Keratinocyte (primary cell): Measurements from ENCODE around the gene APOBEC4. TPM values are rescaled to one million over a fixed set of nuclear protein-coding genes. Genes with fewer than 3 reads are reported as not detected.

ENCODE experiments used
- DNase-seq: peaks from one replicate; pipeline ENCODE4 v3.0.0-alpha.2; 2011; ENCODE audit warnings: low read depth, missing footprints, low spot score
- FAIRE-seq: peaks from 2 replicates; lab custom pipeline; 2011; peaks lifted over from hg19 to GRCh38; lab: Jason Lieb, UNC
- H2AFZ ChIP-seq: 2 replicates; pipeline ENCODE4 v1.6.0; 2012; ENCODE audit warnings: low read length, control low read depth, inconsistent platforms; ENCODE audit not compliant: control insufficient read depth
- H3K27ac ChIP-seq: 2 replicates; pipeline ENCODE4 v1.5.1; 2011; ENCODE audit warnings: low read length; ENCODE audit not compliant: control insufficient read depth, insufficient read depth
- H3K27me3 ChIP-seq: 3 replicates; pipeline ENCODE4 v1.6.0; 2011; ENCODE audit warnings: low read length; ENCODE audit not compliant: control insufficient read depth, insufficient read depth; ENCODE audit errors: extremely low read depth
- H3K36me3 ChIP-seq, 2 experiments: 2 replicates in 1 of 2; 3 replicates in 1 of 2; pipeline ENCODE4 v1.5.1; 2011; ENCODE audit warnings: low read length in 2 of 2, mild to moderate bottlenecking in 1 of 2; ENCODE audit not compliant: control insufficient read depth in 2 of 2, insufficient read depth in 2 of 2; ENCODE audit errors: extremely low read depth in 1 of 2
- H3K4me1 ChIP-seq: 3 replicates; pipeline ENCODE4 v1.5.1; 2011; ENCODE audit warnings: low read length; ENCODE audit not compliant: control insufficient read depth, insufficient read depth; ENCODE audit errors: extremely low read depth
- H3K4me2 ChIP-seq: 3 replicates; pipeline ENCODE4 v1.6.0; 2011; ENCODE audit warnings: low read depth, low read length; ENCODE audit not compliant: control insufficient read depth, insufficient read depth; ENCODE audit errors: extremely low read depth
- H3K4me3 ChIP-seq, 3 experiments: fragments of 200-600 bp in 1 of 3; sonication (generic) in 1 of 3; 2 replicates in 2 of 3; 3 replicates in 1 of 3; pipeline ENCODE4 v1.5.1; 2011 to 2016; ENCODE audit warnings: low read length in 3 of 3, mild to moderate bottlenecking in 3 of 3, control low read depth in 2 of 3, inconsistent platforms in 1 of 3, low read depth in 1 of 3, mixed read lengths in 1 of 3, mixed run types in 1 of 3, moderate library complexity in 1 of 3; ENCODE audit not compliant: control insufficient read depth in 2 of 3, insufficient read depth in 2 of 3; ENCODE audit errors: extremely low read depth in 1 of 3
- H3K79me2 ChIP-seq: 2 replicates; pipeline ENCODE4 v1.6.0; 2012; ENCODE audit warnings: low read length; ENCODE audit not compliant: control insufficient read depth, insufficient read depth
- H3K9ac ChIP-seq: 3 replicates; pipeline ENCODE4 v1.6.0; 2011; ENCODE audit warnings: low read length; ENCODE audit not compliant: control insufficient read depth, insufficient read depth; ENCODE audit errors: extremely low read depth
- H3K9me1 ChIP-seq: 3 replicates; pipeline ENCODE4 v1.6.0; 2011; ENCODE audit warnings: low read length; ENCODE audit not compliant: control insufficient read depth, insufficient read depth; ENCODE audit errors: extremely low read depth
- H3K9me3 ChIP-seq: 2 replicates; pipeline ENCODE4 v1.5.1; 2012; ENCODE audit warnings: low read depth, low read length; ENCODE audit not compliant: control insufficient read depth
- H4K20me1 ChIP-seq: 3 replicates; pipeline ENCODE4 v1.6.0; 2011; ENCODE audit warnings: low read length; ENCODE audit not compliant: control insufficient read depth, insufficient read depth; ENCODE audit errors: extremely low read depth
- EZH2 ChIP-seq: IDR thresholded peaks from one replicate; pipeline ENCODE4 v1.6.1; 2012; ENCODE audit warnings: inconsistent platforms, mild to moderate bottlenecking, low read length, moderate library complexity
- dilution Hi-C: fragments of 300-500 bp; cut with MboI; formaldehyde crosslinking; loops from one replicate; pipeline ENCODE4 v1.7.0; 2020; ENCODE audit warnings: low sequenced_read_pairs; ENCODE audit not compliant: extremely low pct_ligation_motif_present
- polyA plus RNA-seq, 5 experiments: library from polyadenylated mRNA; depleted of rRNA in 3 of 5; stranded (reverse) in 3 of 5; stranded (forward) in 1 of 5; unstranded in 1 of 5; fragments of >200 nt; gene quantifications; 1 replicate in 1 of 5; 2 replicates in 3 of 5; 3 replicates in 1 of 5; pipeline versions ENCODE4 v1.2.1 to v1.2.3, GENCODE V29; 2011 to 2012; ENCODE audit warnings: missing spikeins in 2 of 5, low read depth in 1 of 5, low replicate concordance in 1 of 5
- TF ChIP-seq, protein P1 (sequence below), 3 experiments: IDR thresholded peaks in 1 of 3; conservative IDR thresholded peaks in 1 of 3; optimal IDR thresholded peaks in 1 of 3; 2 replicates in 2 of 3; 3 replicates in 1 of 3; pipeline versions ENCODE3 to v1.5.1; 2011; ENCODE audit warnings: low read length in 3 of 3, mild to moderate bottlenecking in 3 of 3, moderate library complexity in 2 of 3, control low read depth in 1 of 3, inconsistent platforms in 1 of 3; ENCODE audit not compliant: insufficient read depth in 2 of 3; ENCODE audit errors: extremely low read depth in 1 of 3

The APOBEC4 gene
- polyA plus RNA-seq, 1 donor (not counting 4 experiments of a cell fraction or from before 2014, with no cell fraction given), result not detected

DNA sequence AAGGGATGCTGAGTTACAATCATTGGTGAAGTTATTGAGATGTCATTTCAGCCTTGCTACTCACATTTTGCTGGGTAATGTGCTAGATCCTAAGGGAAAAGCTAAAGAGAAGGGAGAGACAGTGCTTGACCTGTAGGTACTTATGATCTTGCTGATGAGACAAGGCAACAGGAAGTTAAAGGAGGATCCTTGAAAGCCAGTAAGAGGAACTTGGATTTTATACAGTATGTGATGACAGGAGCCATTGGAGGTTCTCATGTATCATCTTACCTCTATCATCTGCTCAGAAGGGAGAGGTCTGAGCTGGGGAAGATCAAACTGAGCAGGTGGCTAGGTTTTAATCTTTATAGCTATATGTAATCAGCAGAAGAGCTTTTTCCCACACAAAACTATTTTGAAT lies 6.3 kb downstream of the APOBEC4 start:
- TF ChIP-seq, protein P1, sequence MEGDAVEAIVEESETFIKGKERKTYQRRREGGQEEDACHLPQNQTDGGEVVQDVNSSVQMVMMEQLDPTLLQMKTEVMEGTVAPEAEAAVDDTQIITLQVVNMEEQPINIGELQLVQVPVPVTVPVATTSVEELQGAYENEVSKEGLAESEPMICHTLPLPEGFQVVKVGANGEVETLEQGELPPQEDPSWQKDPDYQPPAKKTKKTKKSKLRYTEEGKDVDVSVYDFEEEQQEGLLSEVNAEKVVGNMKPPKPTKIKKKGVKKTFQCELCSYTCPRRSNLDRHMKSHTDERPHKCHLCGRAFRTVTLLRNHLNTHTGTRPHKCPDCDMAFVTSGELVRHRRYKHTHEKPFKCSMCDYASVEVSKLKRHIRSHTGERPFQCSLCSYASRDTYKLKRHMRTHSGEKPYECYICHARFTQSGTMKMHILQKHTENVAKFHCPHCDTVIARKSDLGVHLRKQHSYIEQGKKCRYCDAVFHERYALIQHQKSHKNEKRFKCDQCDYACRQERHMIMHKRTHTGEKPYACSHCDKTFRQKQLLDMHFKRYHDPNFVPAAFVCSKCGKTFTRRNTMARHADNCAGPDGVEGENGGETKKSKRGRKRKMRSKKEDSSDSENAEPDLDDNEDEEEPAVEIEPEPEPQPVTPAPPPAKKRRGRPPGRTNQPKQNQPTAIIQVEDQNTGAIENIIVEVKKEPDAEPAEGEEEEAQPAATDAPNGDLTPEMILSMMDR (optimal IDR thresholded peaks at IDR 0.05 in 1 of 3, IDR thresholded peaks at IDR 0.05 in 1 of 3, conservative IDR thresholded peaks at IDR 0.05 in 1 of 3; ENCODE audit: extremely low read depth in 1 of 3, insufficient read depth in 2 of 3, low read length in 3 of 3), result no peak
- TF ChIP-seq EZH2, result no peak

DNA sequence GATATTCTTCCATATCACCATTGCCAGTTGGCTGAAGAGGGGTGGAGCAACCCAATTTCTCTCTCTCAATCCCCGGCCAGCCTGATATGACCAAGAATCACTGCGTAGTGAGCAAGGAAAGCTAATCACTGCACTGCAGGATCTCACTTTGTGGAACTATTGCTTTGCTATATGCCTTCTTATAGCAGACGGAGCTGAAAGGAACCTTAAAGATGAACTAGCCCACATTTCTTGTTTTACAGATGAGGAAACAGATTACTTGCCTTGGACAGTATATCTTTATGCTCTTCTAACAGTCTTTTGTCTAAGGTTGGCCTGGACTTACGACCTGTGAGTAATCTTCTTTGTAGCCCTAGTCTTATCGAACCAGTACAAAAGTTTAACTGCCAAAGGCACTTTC lies 7.6 kb downstream of the APOBEC4 start:
- Histone ChIP-seq H3K36me3 (no peaks in the 10 kb centered on the region), H3K9ac (no peak overlapping the region), H3K4me3 (no peak overlapping the region), H3K27me3 (no peaks in the 10 kb centered on the region), H4K20me1 (no peaks in the 10 kb centered on the region), H3K9me1 (no peaks in the 10 kb centered on the region), H3K79me2 (no peaks in the 10 kb centered on the region), H3K4me1 (no peaks in the 10 kb centered on the region), H3K4me2 (no peak overlapping the region), H3K27ac (no peak overlapping the region), H2AFZ (no peak overlapping the region), H3K9me3 (no peaks in the 10 kb centered on the region)
- dilution Hi-C loops, result no loop called here
- no peak for TF ChIP-seq EZH2
- TF ChIP-seq, protein P1 (optimal IDR thresholded peaks at IDR 0.05 in 1 of 3, IDR thresholded peaks at IDR 0.05 in 1 of 3, conservative IDR thresholded peaks at IDR 0.05 in 1 of 3; ENCODE audit: extremely low read depth in 1 of 3, insufficient read depth in 2 of 3, low read length in 3 of 3), result no peak
- FAIRE-seq, result no peak
- DNase-seq, result no peak

More for the DNA sequence above, 6.3 kb downstream of the APOBEC4 start:
- DNase-seq (no peak), FAIRE-seq (no peak)
- H3K9ac ChIP-seq, result no peak overlapping the region
- H3K79me2 ChIP-seq, result no peaks in the 10 kb centered on the region
- no peak overlapping the region for H3K27ac ChIP-seq
- H3K9me1 ChIP-seq, result no peaks in the 10 kb centered on the region
- no peaks in the 10 kb centered on the region for H3K9me3 ChIP-seq
- H4K20me1 ChIP-seq, result no peaks in the 10 kb centered on the region
- H3K4me1 ChIP-seq, result no peaks in the 10 kb centered on the region
- H2AFZ ChIP-seq, result no peak overlapping the region
- dilution Hi-C loops, result no loop called here
- no peak overlapping the region for H3K4me2 ChIP-seq
- no peaks in the 10 kb centered on the region for H3K36me3 ChIP-seq
- no peaks in the 10 kb centered on the region for H3K27me3 ChIP-seq
- no peak overlapping the region for H3K4me3 ChIP-seq
